Omental fat pad (tissue), 4 donors: ENCODE results near the gene SRXN1. TPM values are rescaled to one million over a fixed set of nuclear protein-coding genes. Genes with fewer than 3 reads are reported as not detected.
"Not testable (repeated sequence)": the region's sequence is repeated elsewhere in the genome, so short reads cannot be mapped to it uniquely, and the experiment has no call there.

Experiments used
- ATAC-seq: fragments of 150-250 bp; one replicate; pipeline ENCODE4 v1.9.1; 2016; ENCODE audit warnings: mild to moderate bottlenecking, moderate library complexity; ENCODE audit not compliant: low FRiP score
- DNase-seq: peaks from one replicate; pipeline ENCODE4 v3.0.0-alpha.2; 2019; ENCODE audit warnings: low spot score
- total RNA-seq, 4 donors: library from RNA; depleted of rRNA; stranded (reverse); fragments of >200 nt; gene quantifications; one replicate each; pipeline ENCODE4 v1.1.0, GENCODE V29; 2016
- TF ChIP-seq, protein P1 (sequence below), 3 donors: fragments of 450-650 bp; IDR thresholded peaks; one replicate each; pipeline ENCODE4 v1.5.1; 2016 to 2017; ENCODE audit warnings: antibody characterized with exemption in 3 of 3, mild to moderate bottlenecking in 3 of 3, moderate library complexity in 2 of 3

Gene SRXN1
- total RNA-seq, 4 donors from 2014 or later, result 43.4 to 62.4 (median 48.5) TPM

DNA sequence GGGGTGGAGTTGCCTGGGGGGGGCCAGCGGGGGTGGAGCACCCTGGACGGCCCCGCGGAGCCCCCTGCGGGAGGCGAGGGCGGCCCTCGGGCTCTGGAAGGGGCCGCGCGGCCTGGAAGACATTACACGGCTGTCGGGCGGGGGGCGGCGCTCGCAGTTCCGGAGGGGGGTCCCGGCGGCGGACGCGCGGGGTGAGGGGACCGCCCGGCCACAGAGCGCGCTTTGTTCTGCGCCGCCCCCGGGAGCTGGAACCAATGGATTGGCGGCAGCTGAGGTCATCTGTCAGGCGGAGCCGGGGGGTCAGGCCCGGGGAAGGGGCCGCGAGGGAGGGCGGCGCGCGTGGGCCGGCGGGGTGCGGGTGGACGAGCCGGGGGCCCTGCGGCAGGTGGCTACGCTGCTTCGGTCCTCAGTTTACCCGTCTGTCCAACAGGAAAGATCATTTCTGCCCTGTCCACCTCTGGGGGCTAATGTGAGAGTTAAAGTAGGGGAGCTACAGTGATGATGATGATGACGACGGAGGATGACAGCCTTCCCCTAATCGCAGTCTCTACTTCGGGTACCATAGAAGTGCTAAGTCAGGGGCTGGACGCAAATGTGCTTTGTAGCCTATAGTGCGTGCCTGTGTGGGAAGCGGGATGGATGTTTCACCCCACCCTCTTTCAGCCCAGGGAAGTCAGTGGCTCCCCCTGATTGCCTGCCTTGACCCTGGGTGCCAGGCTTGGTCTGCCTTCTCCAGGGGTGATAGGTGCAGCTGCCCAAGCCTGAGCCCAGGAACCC, 10.4 kb downstream of the SRXN1 start:
- DNase-seq (no peak), ATAC-seq (no peak)
- TF ChIP-seq, protein P1, sequence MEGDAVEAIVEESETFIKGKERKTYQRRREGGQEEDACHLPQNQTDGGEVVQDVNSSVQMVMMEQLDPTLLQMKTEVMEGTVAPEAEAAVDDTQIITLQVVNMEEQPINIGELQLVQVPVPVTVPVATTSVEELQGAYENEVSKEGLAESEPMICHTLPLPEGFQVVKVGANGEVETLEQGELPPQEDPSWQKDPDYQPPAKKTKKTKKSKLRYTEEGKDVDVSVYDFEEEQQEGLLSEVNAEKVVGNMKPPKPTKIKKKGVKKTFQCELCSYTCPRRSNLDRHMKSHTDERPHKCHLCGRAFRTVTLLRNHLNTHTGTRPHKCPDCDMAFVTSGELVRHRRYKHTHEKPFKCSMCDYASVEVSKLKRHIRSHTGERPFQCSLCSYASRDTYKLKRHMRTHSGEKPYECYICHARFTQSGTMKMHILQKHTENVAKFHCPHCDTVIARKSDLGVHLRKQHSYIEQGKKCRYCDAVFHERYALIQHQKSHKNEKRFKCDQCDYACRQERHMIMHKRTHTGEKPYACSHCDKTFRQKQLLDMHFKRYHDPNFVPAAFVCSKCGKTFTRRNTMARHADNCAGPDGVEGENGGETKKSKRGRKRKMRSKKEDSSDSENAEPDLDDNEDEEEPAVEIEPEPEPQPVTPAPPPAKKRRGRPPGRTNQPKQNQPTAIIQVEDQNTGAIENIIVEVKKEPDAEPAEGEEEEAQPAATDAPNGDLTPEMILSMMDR (IDR thresholded peaks at IDR 0.05), result no peak

DNA sequence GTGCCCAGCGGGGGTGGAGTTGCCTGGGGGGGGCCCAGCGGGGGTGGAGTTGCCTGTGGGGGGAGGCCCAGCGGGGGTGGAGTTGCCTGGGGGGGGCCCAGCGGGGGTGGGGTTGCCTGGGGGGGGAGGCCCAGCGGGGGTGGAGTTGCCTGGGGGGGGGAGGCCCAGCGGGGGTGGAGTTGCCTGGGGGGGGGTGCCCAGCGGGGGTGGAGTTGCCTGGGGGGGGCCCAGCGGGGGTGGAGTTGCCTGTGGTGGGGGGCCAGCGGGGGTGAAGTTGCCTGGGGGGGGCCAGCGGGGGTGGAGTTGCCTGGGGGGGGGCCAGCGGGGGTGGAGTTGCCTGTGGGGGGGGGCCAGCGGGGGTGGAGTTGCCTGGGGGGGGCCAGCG, 11.0 kb downstream of the SRXN1 start:
- not testable (repeated sequence) for DNase-seq, ATAC-seq

DNA sequence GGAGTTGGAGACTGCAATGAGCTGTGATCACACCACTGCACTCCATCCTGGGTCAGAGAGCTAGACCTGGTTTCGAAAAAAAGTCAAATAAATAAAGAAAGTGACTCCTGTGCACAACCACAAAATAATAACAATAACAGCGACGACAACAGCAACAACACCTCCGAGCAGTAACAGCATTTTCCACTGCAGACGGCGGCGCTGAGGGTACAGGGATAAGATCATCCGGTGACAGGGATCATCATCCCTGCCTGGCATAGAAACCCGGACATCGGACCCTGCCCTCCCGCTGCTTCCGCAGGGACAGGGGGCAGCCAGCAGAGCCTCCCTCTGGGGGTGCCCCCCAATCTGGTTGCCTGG, 11.5 kb downstream of the SRXN1 start:
- DNase-seq, result no peak
- ATAC-seq, result no peak
- TF ChIP-seq, protein P1 (IDR thresholded peaks at IDR 0.05), result no peak

DNA sequence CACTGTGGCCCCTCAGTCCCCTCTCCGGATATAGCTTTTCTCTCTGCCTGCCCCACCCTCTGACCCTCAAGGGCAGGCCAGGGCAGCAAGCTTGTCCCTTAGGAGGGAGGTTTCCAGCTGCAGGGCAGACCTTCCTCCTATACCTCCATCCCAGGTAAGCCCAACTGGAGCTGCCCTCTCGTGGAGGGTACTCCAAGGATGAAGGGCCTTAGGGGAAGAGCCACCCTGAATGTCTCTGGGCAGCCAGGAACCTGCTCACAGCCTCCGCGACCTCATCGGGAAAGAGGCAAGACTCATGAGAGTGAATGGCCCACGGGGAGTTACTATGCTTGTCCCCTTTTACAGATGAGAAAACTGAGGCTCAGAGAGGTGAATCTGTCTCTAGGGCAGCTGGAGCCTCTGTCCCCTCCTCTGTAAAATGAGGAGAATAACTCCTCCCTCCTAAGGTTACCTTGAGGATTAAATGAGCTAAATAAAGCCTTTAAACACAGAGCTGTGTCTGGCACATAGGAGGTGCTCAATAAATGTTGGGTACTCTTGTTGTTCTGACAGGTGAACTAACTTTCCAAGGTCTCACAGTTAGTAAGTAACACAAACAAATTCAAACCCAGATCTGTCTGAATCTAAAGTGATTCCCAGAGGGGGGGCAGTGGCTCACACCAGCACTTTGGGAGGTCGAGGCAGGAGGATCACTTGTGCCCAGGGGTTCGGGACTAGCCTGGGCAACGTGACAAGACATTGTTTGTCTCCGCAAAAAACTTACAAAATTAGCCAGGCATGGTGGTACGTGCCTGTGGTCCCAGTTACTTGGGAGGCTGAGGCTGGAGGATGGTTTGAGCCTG, 12.1 kb downstream of the SRXN1 start:
- TF ChIP-seq, protein P1 (IDR thresholded peaks at IDR 0.05), result no peak
- no peak for DNase-seq
- no peak for ATAC-seq

DNA sequence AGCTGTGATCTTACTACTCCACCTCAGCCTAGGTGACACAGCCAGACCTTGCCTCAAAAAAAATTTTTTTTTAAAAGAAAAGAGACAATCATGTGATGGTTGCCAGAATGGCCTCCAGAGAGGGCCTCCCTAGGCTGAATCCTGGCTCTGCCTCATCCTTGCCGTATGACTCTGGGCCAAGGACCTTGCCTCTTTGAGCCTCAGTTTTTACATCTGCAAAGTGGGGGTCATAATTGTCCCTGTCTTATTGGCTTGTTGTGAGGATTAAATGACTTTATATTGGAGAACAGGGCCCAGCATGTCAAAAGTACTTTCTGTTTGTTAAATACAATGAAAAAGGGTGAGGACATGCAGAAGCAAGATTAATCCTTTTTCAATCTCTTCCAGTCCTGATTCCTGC, 14.4 kb downstream of the SRXN1 start:
- DNase-seq (no peak), ATAC-seq (no peak)
- TF ChIP-seq, protein P1 (IDR thresholded peaks at IDR 0.05), result no peak

DNA sequence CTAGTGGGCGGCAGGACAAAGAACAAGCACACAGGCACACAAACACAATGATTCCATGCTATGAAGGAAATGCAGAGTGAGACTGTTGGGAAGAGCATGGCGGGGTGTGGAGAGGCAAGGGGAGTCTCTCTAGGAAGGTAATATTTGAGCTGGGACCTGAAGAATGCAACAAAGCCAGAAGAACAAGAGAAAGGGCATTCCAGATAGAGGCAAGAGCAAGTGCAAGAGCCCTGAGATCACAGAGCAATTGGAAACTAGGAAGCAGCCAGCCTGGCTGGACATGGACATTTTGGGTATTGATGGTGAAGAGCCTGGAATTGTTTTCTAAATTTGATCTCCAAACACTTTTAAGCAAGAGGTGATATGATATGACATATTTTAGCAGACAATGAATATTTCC, 15.4 kb downstream of the SRXN1 start:
- no peak for ATAC-seq
- DNase-seq, result no peak
- TF ChIP-seq, protein P1 (IDR thresholded peaks at IDR 0.05), result no peak

DNA sequence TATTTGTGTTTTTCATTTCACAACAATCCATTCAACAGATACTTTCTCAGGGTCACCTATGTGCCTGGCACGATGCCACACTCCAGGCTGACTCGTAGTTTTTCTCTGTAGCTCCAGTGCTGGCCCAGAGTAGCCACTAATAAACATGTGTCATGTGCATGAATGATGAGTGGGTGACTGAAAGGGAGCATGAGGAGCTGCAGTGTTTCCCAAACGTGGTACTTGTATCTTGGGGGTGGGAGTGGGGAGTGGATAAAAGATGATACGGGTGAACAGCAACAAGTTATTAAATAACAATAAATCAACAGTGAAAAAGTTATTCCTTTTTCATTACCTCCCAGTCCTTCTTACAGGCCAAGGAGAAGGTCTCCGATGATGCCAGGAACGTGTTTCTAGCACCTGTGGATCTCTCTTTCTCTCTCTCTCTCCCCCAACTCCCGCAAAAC, 17.1 kb downstream of the SRXN1 start:
- TF ChIP-seq, protein P1 (IDR thresholded peaks at IDR 0.05), result no peak
- ATAC-seq (no peak), DNase-seq (no peak)
